GM12873 (cell line): ENCODE data around the gene FNDC1.

Experiments
- CTCF ChIP-seq: IDR thresholded peaks from 2 replicates; pipeline ENCODE4 v1.5.1; 2012; ENCODE audit warnings: low read depth, mild to moderate bottlenecking, moderate library complexity, low read length, control low read depth; ENCODE audit not compliant: insufficient read depth; ENCODE audit errors: missing control alignments

Gene FNDC1

DNA sequence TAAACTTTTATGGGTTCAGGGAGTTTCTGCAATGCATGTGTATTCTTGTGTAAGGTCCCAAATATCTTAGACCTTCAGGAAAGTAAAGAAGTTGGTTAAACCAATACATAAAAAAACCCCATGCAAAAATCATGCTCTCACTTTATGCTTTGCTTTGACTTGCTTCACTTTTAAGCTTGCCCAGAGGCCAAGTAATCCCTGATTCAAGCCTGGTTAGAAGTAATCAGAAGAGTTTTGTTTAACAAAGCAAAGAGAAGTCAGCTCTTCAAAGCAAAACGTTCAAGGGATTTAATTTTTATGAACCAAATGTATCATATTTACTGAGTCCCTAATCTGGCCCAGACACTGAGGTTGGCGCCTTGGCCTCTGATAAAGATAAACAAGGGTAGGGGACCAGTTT, 26.7 kb upstream of the FNDC1 start:
- no peak for TF ChIP-seq CTCF

DNA sequence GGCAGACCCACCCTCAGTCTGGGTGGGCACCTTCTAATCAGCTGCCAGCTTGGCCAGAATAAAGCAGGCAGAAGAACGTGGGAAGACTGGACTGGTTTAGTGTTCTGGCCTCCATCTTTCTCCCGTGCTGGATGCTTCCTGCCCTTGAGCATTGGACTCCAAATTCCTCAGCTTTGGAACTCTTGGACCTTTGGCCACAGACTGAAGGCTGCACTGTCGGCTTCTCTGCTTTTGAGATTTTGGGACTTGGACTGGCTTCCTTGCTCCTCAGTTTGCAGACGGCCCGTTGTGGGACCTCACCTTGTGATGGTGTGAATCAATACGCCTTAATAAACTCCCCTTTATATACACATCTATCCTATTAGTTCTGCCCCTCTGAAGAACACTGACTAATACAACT, 20.6 kb upstream of the FNDC1 start:
- no peak for TF ChIP-seq CTCF

- no peak for TF ChIP-seq CTCF
Measured at GRCh38 chr6:159149641-159150040, 19.6 kb upstream of the FNDC1 start.

DNA sequence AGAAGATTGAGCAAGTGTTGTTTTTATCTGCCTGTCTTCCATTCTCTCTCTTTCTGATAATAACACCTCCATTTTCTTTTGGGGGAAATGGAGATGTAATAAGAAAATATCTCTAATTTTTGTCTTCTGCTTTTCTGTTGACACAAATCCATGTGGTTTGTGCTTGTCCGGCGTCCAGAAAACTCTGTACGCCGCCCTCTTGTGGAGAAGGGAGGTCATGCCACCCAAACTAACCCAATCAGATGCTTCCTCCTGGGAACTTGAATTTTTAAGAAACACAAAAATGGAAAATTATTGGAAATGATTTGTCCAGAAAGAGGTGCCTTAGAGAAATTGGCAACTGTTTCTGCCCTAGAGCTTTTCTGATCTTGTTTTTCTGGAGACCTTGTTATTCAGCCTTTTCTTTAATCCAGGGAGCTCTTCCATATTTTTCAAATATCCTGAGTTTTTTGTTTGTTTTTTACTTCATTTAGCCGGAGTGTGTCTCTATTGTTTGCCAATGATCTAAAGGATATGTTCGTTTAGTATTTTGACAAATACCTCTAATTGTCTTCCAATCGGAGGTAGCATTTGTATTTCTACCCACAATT, 17.8 kb upstream of the FNDC1 start:
- TF ChIP-seq CTCF, result peak; percentile 79

DNA sequence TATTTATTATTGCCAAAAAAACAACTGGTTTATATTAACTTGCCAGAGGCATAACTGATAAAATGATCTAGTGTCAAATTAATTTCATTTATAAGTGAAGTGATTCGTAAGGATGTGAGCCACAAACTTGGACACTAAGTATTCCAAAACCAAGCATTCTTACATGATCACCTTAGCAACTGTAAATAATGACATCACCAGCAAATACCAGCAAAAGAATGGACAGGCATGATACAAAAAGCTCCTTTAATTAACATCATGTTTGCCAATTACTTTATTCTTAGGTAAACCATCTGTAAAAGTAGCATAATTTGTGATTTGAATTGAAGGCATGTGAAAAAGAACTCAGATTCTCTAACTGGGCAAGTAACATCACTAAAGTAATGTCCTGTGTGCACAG, 17.2 kb upstream of the FNDC1 start:
- no peak for TF ChIP-seq CTCF

- TF ChIP-seq CTCF, result no peak
Measured at GRCh38 chr6:159152782-159153181, 16.4 kb upstream of the FNDC1 start.

DNA sequence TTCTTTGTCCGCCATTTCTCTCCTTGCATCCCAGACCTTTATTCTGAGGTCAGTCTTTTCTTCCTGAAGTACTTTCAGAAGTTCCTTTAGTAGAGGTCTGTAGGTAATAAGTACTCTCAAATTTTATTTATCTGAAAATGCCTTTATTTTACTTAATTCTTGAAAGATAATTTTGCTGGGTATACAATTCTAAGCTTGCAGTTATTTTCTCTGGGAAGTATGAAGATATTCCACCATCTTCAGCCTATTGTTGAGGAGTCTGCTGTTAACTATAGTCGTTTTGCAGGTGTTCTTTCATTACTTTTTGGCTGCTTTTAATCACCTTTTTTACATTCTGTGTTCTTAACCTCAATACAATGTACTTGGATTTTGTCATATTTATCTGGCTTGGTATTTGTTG, 13.5 kb upstream of the FNDC1 start:
- TF ChIP-seq CTCF, result no peak
